Caco-2 (cell line): ENCODE measurements around the gene PAIP1. TPM values are rescaled to one million over a fixed set of nuclear protein-coding genes. Genes with fewer than 3 reads are reported as not detected.

Experiments
- BruUV-seq: library from RNA; stranded (reverse); fragments of 400-500 nt; replicated peaks from 2 replicates; lab custom pipeline; 2021; lab: Mats Ljungman, UMichigan
- CTCF ChIA-PET: fragments of 300-600 bp; sonication (Branson Sonifier 250); formaldehyde crosslinking; loops from one replicate; lab custom pipeline; 2022; ENCODE audit warnings: antibody characterized with exemption; lab: Charles Lee
- POLR2A ChIA-PET: fragments of 300-600 bp; sonication (Branson Sonifier 250); formaldehyde crosslinking; loops from one replicate; lab custom pipeline; 2022; ENCODE audit warnings: antibody characterized with exemption; lab: Charles Lee
- DNase-seq, 2 experiments: peaks; one replicate each; pipeline versions ENCODE4 v3.0.0 to v3.0.0-alpha.2; 2020 to 2022
- H3K27me3 ChIP-seq: replicated peaks from 2 replicates; pipeline ENCODE4 v1.6.0; 2011; ENCODE audit warnings: low read length; ENCODE audit not compliant: control insufficient read depth, insufficient read depth
- H3K36me3 ChIP-seq: 2 replicates; pipeline ENCODE4 v1.5.1; 2011; ENCODE audit warnings: low read length; ENCODE audit not compliant: control insufficient read depth, insufficient read depth
- H3K4me1 ChIP-seq: fragments of 250-450 bp; sonication (Bioruptor Pico); 2 replicates; pipeline ENCODE4 v1.5.1; 2020; ENCODE audit warnings: mild to moderate bottlenecking
- H3K4me3 ChIP-seq: 2 replicates; pipeline ENCODE4 v1.5.1; 2011; ENCODE audit warnings: low read depth, mild to moderate bottlenecking, control low read depth, low read length
- H3K9me3 ChIP-seq: fragments of 250-450 bp; sonication (Bioruptor Pico); 2 replicates; pipeline ENCODE4 v1.5.1; 2020; ENCODE audit warnings: mild to moderate bottlenecking, moderate library complexity
- H3K27ac Mint-ChIP-seq: one replicate; pipeline ENCODE4 v1.8.0; 2022; ENCODE audit warnings: mixed read lengths; ENCODE audit not compliant: unreplicated experiment
- H3K27me3 Mint-ChIP-seq: one replicate; pipeline ENCODE4 v1.8.0; 2022; ENCODE audit warnings: mixed read lengths; ENCODE audit not compliant: insufficient read depth, unreplicated experiment
- H3K36me3 Mint-ChIP-seq: one replicate; pipeline ENCODE4 v1.8.0; 2022; ENCODE audit warnings: mild to moderate bottlenecking, mixed read lengths; ENCODE audit not compliant: insufficient read depth, unreplicated experiment
- H3K4me1 Mint-ChIP-seq: one replicate; pipeline ENCODE4 v1.8.0; 2022; ENCODE audit warnings: low read depth, mixed read lengths; ENCODE audit not compliant: unreplicated experiment
- H3K4me3 Mint-ChIP-seq: one replicate; pipeline ENCODE4 v1.8.0; 2022; ENCODE audit warnings: mild to moderate bottlenecking, moderate library complexity, mixed read lengths; ENCODE audit not compliant: unreplicated experiment
- H3K9me3 Mint-ChIP-seq: one replicate; pipeline ENCODE4 v1.8.0; 2022; ENCODE audit warnings: mixed read lengths; ENCODE audit not compliant: unreplicated experiment
- CTCF ChIP-seq, 2 experiments: fragments of 200-600 bp in 1 of 2; IDR thresholded peaks; 1 replicate in 1 of 2; 2 replicates in 1 of 2; pipeline versions ENCODE4 v1.5.1 to v1.8.0; 2011 to 2022; ENCODE audit warnings: antibody characterized with exemption in 1 of 2, control low read depth in 1 of 2, inconsistent platforms in 1 of 2, low read depth in 1 of 2, low read length in 1 of 2, mild to moderate bottlenecking in 1 of 2, moderate library complexity in 1 of 2; ENCODE audit not compliant: insufficient read depth in 1 of 2, severe bottlenecking in 1 of 2, unreplicated experiment in 1 of 2
- intact Hi-C: fragments of 100-400 bp; cut with micrococcal nuclease; formaldehyde crosslinking; loops from one replicate; pipeline ENCODE4 v1.10.0; 2022; ENCODE audit not compliant: unreplicated experiment
- total RNA-seq: library from RNA; stranded (reverse); gene quantifications from 2 replicates; pipeline ENCODE4 v1.2.3, GENCODE V29; 2022

Gene PAIP1
- total RNA-seq, 1 experiment from 2014 or later = 121 TPM

GRCh38 chr5:43482490-43483297 is 74.2 kb downstream of the PAIP1 start:
- H3K4me1 ChIP-seq = peaks cover 3% of the 10 kb centered on the region; the same call in 1 of the 2 replicates
- DNase-seq = peak in 1 of 2 experiments; percentile 15
- H3K4me3 Mint-ChIP-seq = peak overlapping the region; percentile 95
- POLR2A ChIA-PET = no interaction called here
- peaks cover 11% of the 10 kb centered on the region for H3K4me1 Mint-ChIP-seq
- no TSS peak for BruUV-seq
- intact Hi-C loops = loop anchor here (1.0 to 2.0 kb wide), 4 partner anchors 60 to 256 kb away; partner anchors contain the start of genes HMGCS1 and PAIP1
- H3K27ac Mint-ChIP-seq = peak overlapping the region; percentile 99
- no peaks in the 10 kb centered on the region for H3K9me3 Mint-ChIP-seq
- H3K9me3 ChIP-seq = no peaks in the 10 kb centered on the region
- CTCF ChIA-PET = no interaction called here
- no peaks in the 10 kb centered on the region for H3K36me3 ChIP-seq
- TF ChIP-seq CTCF (IDR thresholded peaks at IDR 0.05; ENCODE audit: insufficient read depth in 1 of 2, low read depth in 1 of 2, low read length in 1 of 2, severe bottlenecking in 1 of 2, unreplicated experiment in 1 of 2) = no peak
- H3K36me3 Mint-ChIP-seq = peaks cover 14% of the 10 kb centered on the region
- H3K4me3 ChIP-seq = peak overlapping the region; percentile 81
- no peaks in the 10 kb centered on the region for H3K27me3 ChIP-seq
- H3K27me3 Mint-ChIP-seq = no peaks in the 10 kb centered on the region

Other genes with a start within 250 kb of the PAIP1 start
- 205 and 211 TPM in 2 replicates for gene HMGCS1, start 243.7 kb downstream of the PAIP1 start, total RNA-seq
- gene CCL28, start 144.7 kb downstream of the PAIP1 start, total RNA-seq = 5.5 and 8.6 TPM in 2 replicates
- 14.2 and 15.5 TPM in 2 replicates for gene TMEM267, start 73.2 kb downstream of the PAIP1 start, total RNA-seq
- gene C5orf34, start 41.9 kb downstream of the PAIP1 start, total RNA-seq = 7.0 and 7.1 TPM in 2 replicates
- gene NNT, start 46.1 kb upstream of the PAIP1 start, total RNA-seq = 42.5 and 44.8 TPM in 2 replicates